Choroid plexus epithelial cell (primary cell): ENCODE results near the gene HOXA11.

ENCODE experiments used
- DNase-seq: peaks from one replicate; pipeline ENCODE4 v3.0.0-alpha.2; 2010; ENCODE audit warnings: low read depth
- H3K4me3 ChIP-seq: 2 replicates; pipeline ENCODE4 v1.5.1; 2011; ENCODE audit warnings: low read depth, mild to moderate bottlenecking, control low read depth, low read length, moderate library complexity
- TF ChIP-seq, protein P1 (sequence below): conservative IDR thresholded peaks from 2 replicates; pipeline ENCODE4 v1.5.1; 2011; ENCODE audit warnings: low read depth, mild to moderate bottlenecking, control low read depth, inconsistent platforms, low read length, moderate library complexity

The HOXA11 gene

DNA sequence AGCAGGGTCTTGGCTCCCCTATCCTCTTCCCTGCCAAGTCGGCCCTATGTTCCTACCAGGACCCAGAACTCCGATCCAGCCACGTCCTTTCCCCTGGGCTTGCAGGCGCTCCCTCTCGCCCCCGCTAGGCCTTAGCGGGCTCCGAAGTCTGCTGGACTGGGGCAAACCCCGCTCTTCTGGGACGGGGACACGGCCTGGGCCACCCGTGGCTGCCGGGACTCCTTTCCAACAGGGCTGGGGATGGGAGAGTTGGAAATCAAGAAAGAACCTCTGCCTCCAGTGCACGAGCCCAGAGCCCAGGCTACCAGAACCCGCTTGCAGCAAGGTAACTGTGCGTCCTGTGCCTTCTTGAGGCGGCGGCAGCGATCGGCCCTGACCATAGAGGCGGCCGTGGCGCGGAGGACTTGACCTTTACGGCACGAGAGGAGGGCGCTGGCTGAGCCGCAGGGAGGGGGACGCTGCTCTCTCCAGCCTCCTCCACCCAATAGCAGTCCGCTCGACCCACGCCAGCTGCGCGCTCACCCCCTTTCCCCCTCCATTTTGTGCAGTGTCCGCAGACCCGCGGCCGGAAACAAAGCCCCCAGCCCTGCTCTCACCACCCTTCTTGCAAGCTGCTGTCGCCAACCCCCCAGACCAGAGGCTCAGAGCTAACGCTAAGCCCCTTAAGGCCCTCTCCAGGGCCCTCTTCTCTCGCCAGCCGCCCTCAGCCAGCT, 7.0 kb upstream of the HOXA11 start:
- TF ChIP-seq, protein P1, sequence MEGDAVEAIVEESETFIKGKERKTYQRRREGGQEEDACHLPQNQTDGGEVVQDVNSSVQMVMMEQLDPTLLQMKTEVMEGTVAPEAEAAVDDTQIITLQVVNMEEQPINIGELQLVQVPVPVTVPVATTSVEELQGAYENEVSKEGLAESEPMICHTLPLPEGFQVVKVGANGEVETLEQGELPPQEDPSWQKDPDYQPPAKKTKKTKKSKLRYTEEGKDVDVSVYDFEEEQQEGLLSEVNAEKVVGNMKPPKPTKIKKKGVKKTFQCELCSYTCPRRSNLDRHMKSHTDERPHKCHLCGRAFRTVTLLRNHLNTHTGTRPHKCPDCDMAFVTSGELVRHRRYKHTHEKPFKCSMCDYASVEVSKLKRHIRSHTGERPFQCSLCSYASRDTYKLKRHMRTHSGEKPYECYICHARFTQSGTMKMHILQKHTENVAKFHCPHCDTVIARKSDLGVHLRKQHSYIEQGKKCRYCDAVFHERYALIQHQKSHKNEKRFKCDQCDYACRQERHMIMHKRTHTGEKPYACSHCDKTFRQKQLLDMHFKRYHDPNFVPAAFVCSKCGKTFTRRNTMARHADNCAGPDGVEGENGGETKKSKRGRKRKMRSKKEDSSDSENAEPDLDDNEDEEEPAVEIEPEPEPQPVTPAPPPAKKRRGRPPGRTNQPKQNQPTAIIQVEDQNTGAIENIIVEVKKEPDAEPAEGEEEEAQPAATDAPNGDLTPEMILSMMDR, result no peak
- no peak for DNase-seq
- no peak overlapping the region for H3K4me3 ChIP-seq

DNA sequence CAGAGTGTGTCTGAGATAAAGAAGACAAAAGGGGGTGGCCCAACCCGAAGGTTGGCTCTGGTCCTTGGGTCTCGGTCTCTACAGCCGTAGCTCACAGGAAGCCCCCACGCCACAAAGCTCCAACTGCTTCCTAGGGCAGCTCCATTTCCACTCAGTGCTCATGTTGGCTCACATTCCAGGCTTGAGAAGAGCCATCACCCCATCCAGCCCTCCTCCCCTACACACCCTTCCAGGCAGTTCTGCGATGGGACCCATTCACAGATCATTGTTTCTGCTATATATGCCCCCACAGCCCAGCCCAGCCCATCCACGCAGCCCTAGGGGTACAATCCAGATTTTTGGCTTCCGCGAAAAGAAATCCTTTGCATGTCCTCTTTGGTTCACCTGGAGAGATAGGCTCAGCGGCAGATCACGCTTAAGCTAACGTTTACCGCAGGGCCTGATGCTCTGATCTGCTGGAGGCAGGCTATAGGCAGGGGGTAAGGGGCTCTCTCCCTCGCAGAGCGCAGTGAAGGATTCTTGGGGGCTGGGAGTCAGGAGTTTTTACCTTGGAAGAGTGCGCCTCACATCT, 6.2 kb upstream of the HOXA11 start:
- TF ChIP-seq, protein P1, result no peak
- H3K4me3 ChIP-seq, result no peak overlapping the region
- DNase-seq, result no peak

DNA sequence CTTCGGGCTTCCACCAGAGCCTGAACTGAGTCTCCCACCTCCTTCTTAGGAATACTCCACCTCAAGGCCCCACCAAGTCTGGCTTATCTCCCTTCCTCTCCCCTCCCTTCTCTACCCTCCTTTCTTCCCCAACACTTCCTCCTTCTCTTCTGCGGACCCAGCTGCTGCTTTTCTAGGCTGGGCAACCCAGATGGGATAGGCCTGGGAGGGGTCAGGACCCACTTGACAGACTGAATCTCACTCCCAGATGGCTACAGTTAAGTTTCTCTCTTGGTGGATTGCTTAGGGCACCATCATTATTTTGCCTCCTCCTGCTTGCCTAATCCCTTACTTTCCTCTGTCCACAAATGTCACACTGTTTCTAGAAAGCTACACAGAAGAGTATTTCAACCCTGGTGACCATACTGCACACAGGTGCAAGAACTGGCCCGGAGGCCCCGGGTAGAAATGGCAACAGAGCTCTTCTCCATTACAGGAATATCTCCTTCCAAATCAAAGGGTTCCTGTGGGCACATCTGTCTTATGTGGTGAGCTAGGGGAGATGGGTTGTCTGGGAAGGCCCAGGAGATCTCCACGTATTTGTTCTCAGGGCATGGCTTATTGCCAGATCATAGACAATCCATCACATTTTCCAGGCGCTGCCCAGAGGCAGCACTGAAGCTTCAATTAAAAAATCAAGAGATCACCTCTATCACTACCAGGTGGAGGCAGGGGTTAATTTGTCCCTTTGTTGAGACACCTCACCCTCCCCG, 5.1 kb upstream of the HOXA11 start:
- DNase-seq, result no peak
- H3K4me3 ChIP-seq, result no peak overlapping the region
- TF ChIP-seq, protein P1, result no peak

GRCh38 chr7:27189295-27189996, 4.4 kb upstream of the HOXA11 start:
- no peak for DNase-seq
- TF ChIP-seq, protein P1, result no peak
- H3K4me3 ChIP-seq, result no peak overlapping the region

DNA sequence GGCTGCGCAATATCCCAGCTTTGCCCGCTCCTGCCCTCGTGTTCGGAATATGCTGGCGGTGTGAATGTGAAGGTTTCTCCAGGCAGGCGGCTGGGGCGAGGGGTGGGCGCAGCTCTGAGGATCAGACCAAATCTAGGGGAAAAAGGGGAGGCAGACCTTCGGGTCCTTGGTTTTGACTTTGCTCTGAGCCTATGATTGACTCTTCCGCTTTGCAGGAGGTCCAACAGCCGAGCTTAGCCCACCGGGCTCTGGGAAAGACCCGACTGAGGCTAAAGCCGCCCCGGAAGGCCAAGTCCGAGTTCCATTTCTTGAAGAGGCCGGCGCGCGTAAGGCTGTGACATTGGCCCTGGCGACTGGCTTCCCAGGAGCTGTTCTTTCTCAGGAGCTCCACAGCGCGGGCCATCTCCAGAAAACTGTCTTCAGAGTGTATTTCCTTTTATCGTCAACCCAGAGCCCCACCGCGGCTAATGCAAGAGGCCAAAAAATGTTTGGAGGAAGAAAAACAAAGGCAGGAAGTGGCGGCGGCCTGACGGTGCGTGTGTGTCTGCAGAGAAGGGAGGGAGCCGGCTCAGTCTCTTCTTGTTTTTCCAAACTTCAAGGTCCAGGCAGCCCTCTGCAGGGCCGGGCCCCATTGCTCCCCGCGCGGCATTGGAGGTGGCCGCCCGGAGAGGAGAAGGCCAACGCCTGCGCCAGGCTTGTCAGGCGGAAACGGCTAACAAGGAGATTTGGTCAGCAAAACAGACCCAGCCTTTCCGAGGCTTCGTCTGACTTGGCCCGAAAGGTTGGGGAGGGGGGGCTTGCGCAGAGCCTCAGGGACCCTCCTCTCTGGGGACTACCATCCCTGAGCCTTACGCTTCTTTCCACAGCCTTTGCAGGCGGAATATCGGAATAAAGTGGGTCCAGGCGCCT, 3.6 kb upstream of the HOXA11 start:
- DNase-seq, result no peak
- TF ChIP-seq, protein P1, result no peak
- no peak overlapping the region for H3K4me3 ChIP-seq
